ENCODE data around the gene BACH2.

The BACH2 gene

DNA sequence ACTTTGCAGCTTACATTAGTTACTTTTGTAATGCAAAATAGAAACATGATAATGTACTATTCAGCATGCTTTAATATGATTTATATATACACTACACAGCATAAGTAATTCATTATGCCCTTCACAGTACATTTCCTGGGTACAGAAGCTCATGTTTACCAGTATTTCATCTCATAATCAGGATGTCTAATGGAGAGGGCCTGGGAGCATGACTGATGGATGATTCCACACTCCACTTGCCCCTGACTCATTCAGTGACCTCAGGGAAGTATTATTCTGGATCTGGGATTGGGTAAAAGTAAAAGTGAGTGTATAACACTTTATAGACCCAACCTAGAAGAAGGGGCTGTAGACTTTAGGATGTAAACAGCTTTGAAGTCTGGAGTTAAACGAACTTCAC, 31.4 kb upstream of the BACH2 start:
- TF ChIP-seq, protein P1, sequence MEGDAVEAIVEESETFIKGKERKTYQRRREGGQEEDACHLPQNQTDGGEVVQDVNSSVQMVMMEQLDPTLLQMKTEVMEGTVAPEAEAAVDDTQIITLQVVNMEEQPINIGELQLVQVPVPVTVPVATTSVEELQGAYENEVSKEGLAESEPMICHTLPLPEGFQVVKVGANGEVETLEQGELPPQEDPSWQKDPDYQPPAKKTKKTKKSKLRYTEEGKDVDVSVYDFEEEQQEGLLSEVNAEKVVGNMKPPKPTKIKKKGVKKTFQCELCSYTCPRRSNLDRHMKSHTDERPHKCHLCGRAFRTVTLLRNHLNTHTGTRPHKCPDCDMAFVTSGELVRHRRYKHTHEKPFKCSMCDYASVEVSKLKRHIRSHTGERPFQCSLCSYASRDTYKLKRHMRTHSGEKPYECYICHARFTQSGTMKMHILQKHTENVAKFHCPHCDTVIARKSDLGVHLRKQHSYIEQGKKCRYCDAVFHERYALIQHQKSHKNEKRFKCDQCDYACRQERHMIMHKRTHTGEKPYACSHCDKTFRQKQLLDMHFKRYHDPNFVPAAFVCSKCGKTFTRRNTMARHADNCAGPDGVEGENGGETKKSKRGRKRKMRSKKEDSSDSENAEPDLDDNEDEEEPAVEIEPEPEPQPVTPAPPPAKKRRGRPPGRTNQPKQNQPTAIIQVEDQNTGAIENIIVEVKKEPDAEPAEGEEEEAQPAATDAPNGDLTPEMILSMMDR (IDR thresholded peaks at IDR 0.05; ENCODE audit: low read depth, low read length), result no peak
- H3K4me3 ChIP-seq (ENCODE audit: low read depth, low read length), result no peak overlapping the region

DNA sequence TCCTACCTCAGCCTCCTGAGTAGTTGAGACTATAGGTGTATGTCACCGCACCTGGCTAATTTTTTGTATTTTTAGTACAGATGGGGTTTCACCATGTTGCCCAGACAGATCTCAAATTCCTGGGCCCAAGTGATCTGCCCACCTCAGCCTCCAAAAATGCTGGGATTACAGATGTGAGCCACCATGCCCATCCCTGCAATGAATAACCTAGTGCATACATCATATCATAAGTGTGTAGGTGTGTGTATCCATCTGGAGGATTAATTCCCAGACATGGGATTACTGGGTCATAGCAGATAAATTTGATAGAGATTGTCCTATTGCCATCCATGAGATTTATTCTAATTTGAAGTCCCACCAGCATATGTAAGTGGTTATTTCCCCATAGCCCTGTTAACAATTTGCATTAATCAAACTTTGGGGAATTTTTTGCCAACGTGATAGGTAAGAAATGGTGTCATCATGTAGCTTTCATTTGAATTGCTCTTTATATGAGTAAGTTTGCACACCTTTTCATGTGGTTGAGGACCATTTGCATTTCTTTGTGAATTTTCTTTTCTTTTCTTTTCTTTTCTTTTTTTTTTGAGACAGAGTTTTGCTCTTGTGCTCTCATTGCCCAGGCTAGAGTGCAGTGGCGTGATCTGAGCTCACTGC, 29.9 kb upstream of the BACH2 start:
- TF ChIP-seq, protein P1 (IDR thresholded peaks at IDR 0.05; ENCODE audit: low read depth, low read length), result no peak
- H3K4me3 ChIP-seq (ENCODE audit: low read depth, low read length), result no peak overlapping the region

DNA sequence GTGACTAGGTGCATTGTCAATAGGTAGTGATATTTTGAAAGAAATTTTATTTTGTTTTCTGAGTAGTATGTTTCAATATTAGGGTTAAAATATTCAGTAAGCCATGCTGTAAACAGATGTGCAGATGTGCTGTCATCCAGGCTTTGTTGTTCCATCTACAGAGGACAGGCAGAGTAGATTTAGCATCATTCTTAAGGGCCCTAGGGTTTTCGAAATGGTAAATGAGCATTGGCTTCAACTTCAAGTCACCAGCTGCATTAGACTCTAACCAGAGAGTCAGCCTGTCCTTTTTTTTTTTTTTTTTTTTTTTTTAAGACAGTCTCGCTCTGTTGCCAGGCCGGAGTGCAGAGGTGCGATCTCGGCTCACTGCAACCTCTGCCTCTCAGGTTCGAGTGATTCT, 27.1 kb upstream of the BACH2 start:
- TF ChIP-seq, protein P1 (IDR thresholded peaks at IDR 0.05; ENCODE audit: low read depth, low read length), result no peak

DNA sequence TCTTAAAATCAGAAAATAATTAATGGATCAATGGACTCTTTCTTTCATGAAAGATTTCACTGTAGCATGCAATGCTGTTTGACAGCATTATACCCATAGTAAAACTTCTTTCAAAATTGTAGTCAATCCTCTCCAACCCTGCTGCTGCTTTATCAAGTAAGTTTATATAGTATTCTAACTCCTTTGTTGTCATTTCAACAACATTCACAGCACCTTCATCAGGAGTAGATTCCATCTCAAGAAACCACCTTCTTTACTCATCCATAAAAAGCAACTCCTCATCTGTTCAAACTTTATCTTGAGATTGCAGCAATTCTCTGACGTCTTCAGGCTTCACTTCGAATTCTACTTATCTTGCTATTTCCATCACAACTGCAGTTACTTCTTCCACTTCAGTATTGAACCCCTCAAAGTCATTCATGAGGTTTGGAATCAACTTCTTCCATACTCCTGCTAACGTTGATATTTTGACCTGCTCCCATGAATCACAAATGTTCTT, 26.4 kb upstream of the BACH2 start:
- TF ChIP-seq, protein P1 (IDR thresholded peaks at IDR 0.05; ENCODE audit: low read depth, low read length), result no peak
- no peak overlapping the region for H3K4me3 ChIP-seq (ENCODE audit: low read depth, low read length)

More for the DNA sequence above, 27.1 kb upstream of the BACH2 start:
- H3K4me3 ChIP-seq (ENCODE audit: low read depth, low read length), result no peak overlapping the region

DNA sequence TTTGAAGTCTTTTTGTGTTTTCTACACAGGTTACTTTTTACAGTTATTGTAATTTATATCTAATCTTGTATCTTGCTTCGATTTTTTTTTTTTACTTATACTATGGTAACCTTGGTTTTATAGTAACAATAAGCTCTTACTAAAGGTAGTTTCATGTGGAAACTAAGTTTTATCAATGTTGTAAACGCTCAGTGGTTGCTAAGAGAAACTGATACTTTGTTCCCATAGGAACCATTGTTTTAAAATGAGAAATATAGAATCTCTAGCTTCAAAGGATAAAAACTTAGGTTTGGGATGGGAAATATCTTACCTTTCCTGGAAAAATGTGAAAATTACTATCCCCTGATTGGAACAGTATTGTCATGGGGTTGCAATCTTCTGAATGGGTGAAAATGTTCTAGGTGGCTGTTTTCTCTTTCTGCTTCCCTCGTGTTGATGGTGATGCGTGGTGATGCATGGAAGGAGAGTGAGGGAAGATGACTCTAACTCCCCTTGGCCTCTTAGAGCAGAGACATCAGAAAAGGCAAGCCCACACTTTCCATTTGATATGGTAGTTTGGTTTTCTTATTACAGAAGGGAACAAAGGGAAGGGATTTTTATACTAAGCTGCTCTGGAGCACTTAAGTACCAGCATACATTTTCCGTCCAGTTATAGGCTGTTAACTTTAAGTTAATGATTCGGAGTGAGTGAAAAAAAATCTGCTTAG, 23.5 kb upstream of the BACH2 start:
- TF ChIP-seq, protein P1 (IDR thresholded peaks at IDR 0.05; ENCODE audit: low read depth, low read length), result no peak
- H3K4me3 ChIP-seq (ENCODE audit: low read depth, low read length), result no peak overlapping the region

DNA sequence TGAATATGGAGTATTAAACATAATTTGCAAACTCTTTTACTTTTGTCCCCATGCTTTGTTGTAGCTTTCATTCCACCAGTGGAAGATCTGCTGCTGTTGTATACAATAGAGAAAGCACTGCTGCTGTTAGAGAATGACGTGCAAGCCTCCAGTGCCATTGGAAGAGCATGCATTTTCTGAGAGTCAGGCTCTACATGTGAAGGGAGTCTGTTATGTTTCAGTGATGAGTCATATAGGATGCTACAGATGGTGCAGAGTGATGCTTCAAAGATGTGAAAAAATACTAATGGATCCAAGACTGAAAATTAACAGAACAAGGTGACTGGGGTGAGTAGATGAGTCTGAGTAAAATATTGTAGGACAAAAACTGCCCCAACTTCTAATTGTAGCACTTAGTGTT, 22.4 kb upstream of the BACH2 start:
- H3K4me3 ChIP-seq (ENCODE audit: low read depth, low read length), result no peak overlapping the region
- TF ChIP-seq, protein P1 (IDR thresholded peaks at IDR 0.05; ENCODE audit: low read depth, low read length), result no peak

DNA sequence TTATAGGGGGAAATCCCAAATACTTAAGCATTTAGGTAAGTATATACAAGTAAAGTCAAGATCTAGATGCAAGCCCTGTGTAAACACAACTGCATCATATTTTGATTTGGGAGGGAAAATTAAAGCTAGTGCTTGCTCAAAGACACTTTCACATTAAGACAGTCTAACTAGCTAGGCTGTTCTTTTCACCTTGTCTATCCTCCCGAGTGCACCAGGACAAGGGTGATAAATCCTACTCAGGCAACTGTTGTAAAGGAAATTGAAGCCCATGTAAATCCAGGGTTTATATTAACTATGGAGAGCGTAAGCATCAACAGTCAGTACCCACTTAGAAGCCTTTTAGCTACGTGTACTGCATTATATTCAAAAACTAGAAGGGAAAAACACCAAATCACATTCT, 19.3 kb upstream of the BACH2 start:
- no peak overlapping the region for H3K4me3 ChIP-seq (ENCODE audit: low read depth, low read length)
- TF ChIP-seq, protein P1 (IDR thresholded peaks at IDR 0.05; ENCODE audit: low read depth, low read length), result no peak
